Fibroblast of lung (primary cell): ENCODE results near the gene SOCS1. TPM values are rescaled to one million over a fixed set of nuclear protein-coding genes. Genes with fewer than 3 reads are reported as not detected.

Source experiments
- DNase-seq, 2 donors: peaks; one replicate each; pipeline versions ENCODE4 v3.0.0 to v3.0.0-alpha.2; 2010; ENCODE audit warnings: low read depth in 2 of 2
- H2AFZ ChIP-seq: 2 replicates; pipeline ENCODE4 v1.5.1; 2012; ENCODE audit warnings: low read length, control low read depth, inconsistent platforms
- H3K27ac ChIP-seq: 2 replicates; pipeline ENCODE4 v1.5.1; 2011; ENCODE audit warnings: low read length, control low read depth; ENCODE audit not compliant: insufficient read depth
- H3K27me3 ChIP-seq: 2 replicates; pipeline ENCODE4 v1.5.1; 2011; ENCODE audit warnings: mild to moderate bottlenecking, low read length; ENCODE audit not compliant: control insufficient read depth, insufficient read depth
- H3K36me3 ChIP-seq: 2 replicates; pipeline ENCODE4 v1.5.1; 2011; ENCODE audit warnings: low read length; ENCODE audit not compliant: control insufficient read depth, insufficient read depth
- H3K4me1 ChIP-seq: 2 replicates; pipeline ENCODE4 v1.5.1; 2011; ENCODE audit warnings: low read length; ENCODE audit not compliant: control insufficient read depth, insufficient read depth; ENCODE audit errors: extremely low read depth
- H3K4me2 ChIP-seq: 2 replicates; pipeline ENCODE4 v1.5.1; 2011; ENCODE audit warnings: low read length, control low read depth; ENCODE audit not compliant: insufficient read depth; ENCODE audit errors: extremely low read depth
- H3K4me3 ChIP-seq, 4 experiments: fragments of 200-600 bp in 1 of 4; sonication (generic) in 1 of 4; replicated peaks in 1 of 4; 2 replicates each; pipeline ENCODE4 v1.5.1; 2011 to 2016; ENCODE audit warnings: low read length in 4 of 4, low read depth in 3 of 4, mild to moderate bottlenecking in 3 of 4, control low read depth in 2 of 4, inconsistent platforms in 1 of 4, mixed read lengths in 1 of 4; ENCODE audit not compliant: insufficient read depth in 1 of 4; ENCODE audit errors: control extremely low read depth in 1 of 4
- H3K79me2 ChIP-seq: 2 replicates; pipeline ENCODE4 v1.5.1; 2012; ENCODE audit warnings: mild to moderate bottlenecking, low read length, inconsistent platforms; ENCODE audit not compliant: control insufficient read depth, insufficient read depth
- H3K9ac ChIP-seq: 2 replicates; pipeline ENCODE4 v1.5.1; 2011; ENCODE audit warnings: mild to moderate bottlenecking, low read length, control low read depth; ENCODE audit not compliant: insufficient read depth
- H3K9me3 ChIP-seq: 2 replicates; pipeline ENCODE4 v1.5.1; 2012; ENCODE audit warnings: low read depth, low read length; ENCODE audit not compliant: control insufficient read depth, insufficient read depth
- H4K20me1 ChIP-seq: 2 replicates; pipeline ENCODE4 v1.5.1; 2011; ENCODE audit warnings: low read length; ENCODE audit not compliant: control insufficient read depth, insufficient read depth; ENCODE audit errors: extremely low read depth
- CTCF ChIP-seq, 2 donors: IDR thresholded peaks in 1 of 2; conservative IDR thresholded peaks in 1 of 2; 1 replicate in 1 of 2; 2 replicates in 1 of 2; pipeline ENCODE4 v1.5.1; 2011 to 2012; ENCODE audit warnings: low read length in 2 of 2, control low read depth in 1 of 2, inconsistent platforms in 1 of 2, low read depth in 1 of 2, mild to moderate bottlenecking in 1 of 2
- EZH2 ChIP-seq: IDR thresholded peaks from 2 replicates; pipeline ENCODE4 v1.5.1; 2012; ENCODE audit warnings: low read length, control low read depth, mild to moderate bottlenecking; ENCODE audit errors: missing control alignments
- polyA plus RNA-seq, 2 donors: library from polyadenylated mRNA; depleted of rRNA in 1 of 2; stranded (reverse) in 1 of 2; unstranded in 1 of 2; fragments of >200 nt; gene quantifications; 2 replicates each; pipeline ENCODE4 v1.2.1, GENCODE V29; 2011 to 2012; ENCODE audit warnings: missing spikeins in 1 of 2
- total RNA-seq: library from RNA; depleted of rRNA; stranded (reverse); fragments of >200 nt; gene quantifications from 2 replicates; pipeline ENCODE4 v1.2.1, GENCODE V29; 2014

The SOCS1 gene
- total and polyA plus RNA-seq, 2 donors (not counting 1 experiment from before 2014, with no cell fraction given): 17.7 to 21.1 TPM

- Histone ChIP-seq H3K27me3 (peaks cover 3% of the 10 kb centered on the region), H3K9me3 (no peaks in the 10 kb centered on the region), H3K4me1 (no peaks in the 10 kb centered on the region), H3K4me3 (no peak overlapping the region), H3K9ac (no peak overlapping the region), H3K36me3 (no peaks in the 10 kb centered on the region), H2AFZ (no peak overlapping the region), H3K27ac (no peak overlapping the region), H4K20me1 (no peaks in the 10 kb centered on the region), H3K4me2 (no peak overlapping the region), H3K79me2 (no peaks in the 10 kb centered on the region)
- DNase-seq: no peak
- TF ChIP-seq CTCF (conservative IDR thresholded peaks at IDR 0.05 in 1 of 2, IDR thresholded peaks at IDR 0.05 in 1 of 2; ENCODE audit: low read depth in 1 of 2, low read length in 2 of 2): no peak
Measured at GRCh38 chr16:11241480-11242204, 14.4 kb downstream of the SOCS1 start.

- no peak overlapping the region for H3K9ac ChIP-seq
- no peak overlapping the region for H2AFZ ChIP-seq
- DNase-seq: no peak
- no peak overlapping the region for H3K4me2 ChIP-seq
- no peaks in the 10 kb centered on the region for H3K36me3 ChIP-seq
- no peak overlapping the region for H3K27ac ChIP-seq
- H3K27me3 ChIP-seq: peaks cover 3% of the 10 kb centered on the region
- H4K20me1 ChIP-seq: no peaks in the 10 kb centered on the region
- no peaks in the 10 kb centered on the region for H3K79me2 ChIP-seq
- no peaks in the 10 kb centered on the region for H3K4me1 ChIP-seq
- no peak for TF ChIP-seq EZH2
- TF ChIP-seq CTCF (conservative IDR thresholded peaks at IDR 0.05 in 1 of 2, IDR thresholded peaks at IDR 0.05 in 1 of 2; ENCODE audit: low read depth in 1 of 2, low read length in 2 of 2): no peak
- no peak overlapping the region for H3K4me3 ChIP-seq
- no peaks in the 10 kb centered on the region for H3K9me3 ChIP-seq
Measured at GRCh38 chr16:11240636-11241473, 15.1 kb downstream of the SOCS1 start.
